Skeletal muscle satellite cell (primary cell): ENCODE results near the gene HOXB6.

Experiments
- H3K27me3 ChIP-seq: 2 replicates; pipeline ENCODE4 v1.7.0; 2013; ENCODE audit warnings: low read length; ENCODE audit not compliant: control insufficient read depth, insufficient read depth
- H3K36me3 ChIP-seq: 2 replicates; pipeline ENCODE4 v1.7.0; 2013; ENCODE audit warnings: mild to moderate bottlenecking, control low read depth, low read length; ENCODE audit not compliant: insufficient read depth
- H3K4me1 ChIP-seq: 2 replicates; pipeline ENCODE4 v1.7.0; 2013; ENCODE audit warnings: low read length; ENCODE audit not compliant: control insufficient read depth, insufficient read depth
- H3K4me2 ChIP-seq: 2 replicates; pipeline ENCODE4 v1.7.0; 2013; ENCODE audit warnings: mild to moderate bottlenecking, low read length
- H3K4me3 ChIP-seq: 2 replicates; pipeline ENCODE4 v1.7.0; 2013; ENCODE audit warnings: low read length
- H3K9ac ChIP-seq: 2 replicates; pipeline ENCODE4 v1.7.0; 2013; ENCODE audit warnings: mild to moderate bottlenecking, low read depth, low read length, moderate library complexity
- H3K9me3 ChIP-seq: replicated peaks from 2 replicates; pipeline ENCODE4 v1.7.0; 2013; ENCODE audit warnings: mild to moderate bottlenecking, control low read depth, low read length

HOXB6 gene

DNA sequence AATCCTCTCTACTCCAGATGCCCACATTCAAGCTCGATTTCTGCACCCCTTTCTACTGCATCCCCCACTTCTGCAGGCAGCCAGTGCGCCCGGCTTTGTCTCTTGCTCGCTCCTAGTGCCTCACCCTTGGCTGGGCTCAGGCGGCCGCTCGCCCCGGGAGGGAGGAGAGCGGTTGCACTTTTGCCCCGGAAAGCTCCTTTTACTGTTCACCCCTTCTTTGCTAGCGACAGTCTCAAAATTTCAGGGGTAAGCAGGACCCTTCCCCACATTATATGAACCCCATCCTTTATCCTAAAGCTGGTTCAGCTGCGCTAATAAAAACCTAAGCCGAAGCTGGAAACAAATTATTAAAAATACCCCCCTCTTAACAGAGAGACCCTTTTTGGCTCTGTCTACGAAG lies 12.2 kb downstream of the HOXB6 start:
- H3K36me3 ChIP-seq: peaks cover 7% of the 10 kb centered on the region
- H3K27me3 ChIP-seq: no peaks in the 10 kb centered on the region
- H3K9me3 ChIP-seq: no peaks in the 10 kb centered on the region
- peaks cover 16% of the 10 kb centered on the region for H3K4me1 ChIP-seq
- no peak overlapping the region for H3K4me3 ChIP-seq
- H3K4me2 ChIP-seq: peak overlapping the region; percentile 97
- H3K9ac ChIP-seq: no peak overlapping the region

DNA sequence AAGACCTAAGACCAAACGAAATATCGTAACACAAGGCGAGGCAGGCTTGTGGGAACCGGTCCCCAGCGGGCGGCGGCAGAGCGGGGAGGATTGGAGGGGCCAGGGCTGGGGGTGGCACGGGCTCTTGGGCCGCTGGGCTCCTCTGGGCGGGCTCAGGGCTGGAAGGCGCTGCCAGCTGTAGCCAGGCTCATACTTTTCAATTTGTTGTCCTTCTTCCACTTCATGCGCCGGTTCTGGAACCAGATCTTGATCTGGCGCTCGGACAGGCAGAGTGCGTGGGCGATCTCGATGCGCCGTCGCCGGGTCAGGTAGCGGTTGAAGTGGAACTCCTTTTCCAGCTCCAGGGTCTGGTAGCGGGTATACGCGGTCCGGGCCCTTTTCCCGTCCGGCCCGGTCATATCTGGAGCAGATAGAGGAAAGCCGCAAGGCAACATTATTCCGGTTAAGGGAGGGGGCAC lies 12.7 kb downstream of the HOXB6 start:
- Histone ChIP-seq H3K9me3 (no peaks in the 10 kb centered on the region), H3K4me1 (peaks cover 20% of the 10 kb centered on the region), H3K9ac (no peak overlapping the region), H3K4me3 (no peak overlapping the region), H3K36me3 (peaks cover 7% of the 10 kb centered on the region), H3K4me2 (no peak overlapping the region), H3K27me3 (no peaks in the 10 kb centered on the region)

DNA sequence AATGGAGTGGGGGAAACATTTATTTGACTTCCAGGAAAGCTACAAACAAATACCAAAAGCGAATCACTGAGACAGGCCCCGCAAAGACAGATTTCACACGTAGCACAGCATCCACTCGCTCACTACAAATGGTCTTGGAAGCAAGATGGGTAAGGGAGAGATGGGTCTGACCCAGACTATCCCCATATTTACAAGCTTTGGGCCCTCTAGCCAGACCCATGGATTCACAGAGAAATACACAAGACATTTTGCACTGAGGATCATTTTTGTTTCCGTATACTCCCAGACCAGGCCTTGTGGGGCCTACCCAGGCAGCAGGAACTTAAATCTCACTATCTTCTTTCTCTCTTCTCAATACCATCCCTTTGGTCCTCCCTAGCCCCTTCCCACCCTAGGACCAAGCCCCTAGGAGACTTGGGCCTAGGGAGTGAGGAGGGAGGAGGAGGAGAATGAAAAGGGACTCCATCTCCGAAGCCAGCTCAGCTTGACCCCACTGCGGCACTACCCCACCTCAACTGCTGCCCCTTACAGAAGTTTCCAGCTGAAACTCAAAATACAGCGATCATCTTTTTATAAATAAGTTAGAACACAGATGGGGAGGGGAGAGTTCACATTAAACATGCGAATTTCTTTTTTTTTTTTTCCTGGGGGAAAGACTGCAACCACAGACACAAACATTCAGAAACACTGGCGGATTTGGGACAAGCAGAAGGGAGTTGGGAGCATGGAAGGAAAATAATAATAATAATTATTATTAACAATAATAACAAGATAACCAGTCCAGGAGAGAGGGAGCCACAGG lies 13.3 kb downstream of the HOXB6 start:
- Histone ChIP-seq H3K27me3 (no peaks in the 10 kb centered on the region), H3K9me3 (no peaks in the 10 kb centered on the region), H3K36me3 (peaks cover 7% of the 10 kb centered on the region), H3K4me1 (peaks cover 17% of the 10 kb centered on the region), H3K4me2 (no peak overlapping the region), H3K4me3 (no peak overlapping the region), H3K9ac (no peak overlapping the region)

DNA sequence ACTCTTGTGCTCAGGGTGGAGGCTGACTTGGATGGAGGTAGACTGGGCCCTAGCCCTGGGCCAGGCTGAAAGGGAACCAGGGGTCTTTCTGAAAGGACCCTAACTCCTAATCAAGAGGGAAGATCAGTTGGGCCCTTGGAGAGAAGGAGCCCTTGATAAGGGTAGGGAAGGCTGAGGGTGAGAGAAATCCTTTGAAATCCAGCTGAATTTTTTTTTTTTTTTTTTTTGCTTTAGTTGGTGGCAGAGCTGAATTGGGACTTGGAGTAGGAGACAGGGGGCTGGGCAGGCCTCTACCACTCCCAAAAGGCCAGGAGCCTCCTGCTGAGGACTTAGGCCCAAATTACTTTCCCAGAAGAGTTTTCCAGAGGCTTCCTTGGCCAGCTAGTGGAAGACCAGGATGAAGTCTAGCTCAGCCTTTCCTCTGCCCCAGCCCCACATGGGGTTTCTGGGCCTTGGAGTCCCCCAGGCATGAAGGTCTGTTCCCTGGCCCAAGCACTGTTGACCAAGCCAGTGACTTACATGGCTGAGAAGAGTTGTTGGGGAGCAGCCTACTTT lies 14.1 kb downstream of the HOXB6 start:
- H3K9ac ChIP-seq: no peak overlapping the region
- H3K36me3 ChIP-seq: peaks cover 7% of the 10 kb centered on the region
- no peak overlapping the region for H3K4me2 ChIP-seq
- H3K4me1 ChIP-seq: peaks cover 24% of the 10 kb centered on the region
- H3K4me3 ChIP-seq: no peak overlapping the region
- no peaks in the 10 kb centered on the region for H3K9me3 ChIP-seq
- H3K27me3 ChIP-seq: no peaks in the 10 kb centered on the region

DNA sequence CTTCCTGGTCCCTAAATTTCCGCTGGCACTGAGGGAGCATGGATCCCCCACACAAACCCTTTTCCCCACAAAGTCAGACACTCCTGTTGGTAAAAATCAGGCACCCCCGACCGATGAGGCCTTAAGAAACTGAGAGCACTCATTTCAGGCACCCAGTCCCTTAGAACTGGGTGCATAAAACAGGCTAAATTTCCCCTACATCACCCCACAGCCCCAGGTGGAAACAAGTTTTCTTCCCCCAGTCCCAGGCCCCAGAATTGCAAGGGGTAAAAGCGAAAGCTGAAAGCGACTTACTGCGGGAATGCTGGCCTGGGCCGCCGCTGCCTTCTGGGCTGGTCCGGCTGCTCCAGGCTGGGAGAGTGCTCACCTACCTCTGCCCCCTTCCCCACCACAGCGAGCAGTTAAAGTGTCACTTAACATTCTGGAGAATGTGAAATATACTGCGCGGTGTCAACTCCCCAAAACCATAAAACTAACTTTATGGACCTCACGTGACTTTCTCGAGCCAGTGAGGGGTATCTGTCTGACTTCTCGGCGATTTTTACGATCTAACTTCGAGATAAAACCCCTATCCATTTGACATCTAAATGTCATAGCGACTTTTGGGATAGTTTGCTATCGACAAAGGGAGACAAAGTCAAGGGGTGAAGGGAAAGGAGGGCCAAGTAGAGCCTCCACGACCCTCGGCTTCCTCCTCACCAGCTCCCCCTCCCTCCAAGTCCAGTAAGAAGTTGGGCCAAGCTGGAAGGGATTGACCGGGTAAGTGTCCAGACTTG lies 14.8 kb downstream of the HOXB6 start, which contains the start of gene HOXB3:
Gene HOXB3, minus strand, starts transcription at position 411 of the 776 bp plus-strand sequence. CDS start 37,767 bp downstream, outside the sequence.
- peaks cover 27% of the 10 kb centered on the region for H3K4me1 ChIP-seq
- peaks cover 7% of the 10 kb centered on the region for H3K36me3 ChIP-seq
- H3K27me3 ChIP-seq: no peaks in the 10 kb centered on the region
- H3K9ac ChIP-seq: no peak within 1 kb of the TSS
- no peak within 1 kb of the TSS for H3K4me2 ChIP-seq
- no peak within 1 kb of the TSS for H3K4me3 ChIP-seq
- no peaks in the 10 kb centered on the region for H3K9me3 ChIP-seq

DNA sequence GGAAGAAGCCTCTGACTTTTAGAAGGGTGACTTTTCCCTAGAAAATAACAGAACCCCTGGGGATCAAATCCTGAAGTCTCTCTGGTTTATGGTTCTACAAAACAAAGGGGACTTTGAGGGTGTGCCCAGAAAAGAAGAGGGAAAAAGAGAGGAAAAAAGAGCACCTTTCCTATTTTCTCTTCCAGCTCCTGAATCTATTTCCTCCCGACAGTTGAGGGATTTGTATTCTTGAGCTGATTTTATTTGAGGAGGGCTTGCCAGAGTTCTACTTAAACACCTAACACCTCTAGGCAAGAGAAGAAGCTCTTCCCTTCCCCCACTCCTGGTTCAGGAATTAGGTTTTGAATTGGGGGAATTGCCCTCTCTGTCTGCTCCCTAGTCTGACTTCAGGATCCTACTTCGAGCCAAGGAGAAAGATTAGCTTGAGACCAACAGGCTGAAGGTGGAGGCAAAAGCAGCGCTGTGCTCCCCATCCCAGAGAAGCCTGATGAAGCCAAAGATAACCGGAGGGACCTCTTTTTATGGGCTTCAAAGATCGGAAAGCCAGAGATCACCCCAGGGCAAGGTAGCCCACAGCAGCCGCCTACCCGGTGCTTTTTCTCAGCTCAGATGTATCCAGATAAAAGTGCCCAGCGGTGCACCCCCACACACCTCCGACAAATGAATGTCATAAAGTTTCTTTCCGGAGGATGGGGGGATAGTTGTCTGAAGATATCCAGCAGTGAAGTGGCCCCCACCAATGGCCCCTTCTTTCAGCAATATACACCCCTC lies 15.5 kb downstream of the HOXB6 start:
- H3K9ac ChIP-seq: no peak overlapping the region
- H3K36me3 ChIP-seq: peaks cover 7% of the 10 kb centered on the region
- no peak overlapping the region for H3K4me2 ChIP-seq
- H3K27me3 ChIP-seq: no peaks in the 10 kb centered on the region
- H3K4me1 ChIP-seq: peaks cover 29% of the 10 kb centered on the region
- H3K4me3 ChIP-seq: no peak overlapping the region
- H3K9me3 ChIP-seq: no peaks in the 10 kb centered on the region

DNA sequence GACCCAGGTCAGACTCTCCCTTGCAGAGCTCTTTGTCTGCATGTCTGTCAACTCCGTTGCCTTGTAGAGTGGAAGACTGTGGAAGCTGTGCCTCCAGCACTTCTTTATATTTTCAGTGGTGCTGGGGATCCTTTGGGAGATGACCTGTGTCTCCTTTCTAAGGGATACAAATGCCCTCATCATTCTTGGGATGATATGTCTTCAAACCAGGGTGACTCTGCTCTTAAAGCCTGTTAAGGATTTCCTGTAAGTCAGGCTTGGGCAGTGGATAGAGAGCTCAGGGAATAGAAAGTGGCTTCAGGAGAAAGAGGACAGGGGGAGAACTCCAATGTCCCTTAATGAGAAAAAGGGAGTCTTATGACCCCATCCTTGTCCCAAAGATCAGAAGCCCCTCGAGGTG lies 16.3 kb downstream of the HOXB6 start:
- H3K27me3 ChIP-seq: no peaks in the 10 kb centered on the region

DNA sequence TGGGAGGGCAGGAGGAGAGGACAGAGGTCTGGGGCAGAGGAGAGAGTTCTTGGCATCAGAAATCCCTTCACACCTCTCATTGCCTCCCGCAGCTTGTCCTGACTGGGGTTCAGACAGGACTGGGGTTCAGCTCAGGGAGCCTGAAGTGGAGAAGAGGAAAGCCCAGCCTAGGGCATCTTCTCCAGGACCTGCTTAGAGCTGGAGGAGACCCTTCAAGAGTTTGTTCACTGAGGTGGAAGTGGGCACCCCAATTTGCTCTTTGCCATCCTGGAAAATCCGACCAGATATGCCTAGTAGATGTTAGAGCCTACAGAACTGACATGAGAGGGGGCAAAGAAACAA lies 16.7 kb downstream of the HOXB6 start:
- Histone ChIP-seq H3K9ac (no peak overlapping the region), H3K4me1 (peaks cover 25% of the 10 kb centered on the region), H3K36me3 (peaks cover 7% of the 10 kb centered on the region), H3K4me2 (no peak overlapping the region), H3K9me3 (no peaks in the 10 kb centered on the region), H3K4me3 (no peak overlapping the region), H3K27me3 (no peaks in the 10 kb centered on the region)

More for the DNA sequence above, 16.3 kb downstream of the HOXB6 start:
- no peak overlapping the region for H3K9ac ChIP-seq
- H3K4me2 ChIP-seq: no peak overlapping the region
- H3K36me3 ChIP-seq: peaks cover 7% of the 10 kb centered on the region
- no peak overlapping the region for H3K4me3 ChIP-seq
- no peaks in the 10 kb centered on the region for H3K9me3 ChIP-seq
- peaks cover 29% of the 10 kb centered on the region for H3K4me1 ChIP-seq

DNA sequence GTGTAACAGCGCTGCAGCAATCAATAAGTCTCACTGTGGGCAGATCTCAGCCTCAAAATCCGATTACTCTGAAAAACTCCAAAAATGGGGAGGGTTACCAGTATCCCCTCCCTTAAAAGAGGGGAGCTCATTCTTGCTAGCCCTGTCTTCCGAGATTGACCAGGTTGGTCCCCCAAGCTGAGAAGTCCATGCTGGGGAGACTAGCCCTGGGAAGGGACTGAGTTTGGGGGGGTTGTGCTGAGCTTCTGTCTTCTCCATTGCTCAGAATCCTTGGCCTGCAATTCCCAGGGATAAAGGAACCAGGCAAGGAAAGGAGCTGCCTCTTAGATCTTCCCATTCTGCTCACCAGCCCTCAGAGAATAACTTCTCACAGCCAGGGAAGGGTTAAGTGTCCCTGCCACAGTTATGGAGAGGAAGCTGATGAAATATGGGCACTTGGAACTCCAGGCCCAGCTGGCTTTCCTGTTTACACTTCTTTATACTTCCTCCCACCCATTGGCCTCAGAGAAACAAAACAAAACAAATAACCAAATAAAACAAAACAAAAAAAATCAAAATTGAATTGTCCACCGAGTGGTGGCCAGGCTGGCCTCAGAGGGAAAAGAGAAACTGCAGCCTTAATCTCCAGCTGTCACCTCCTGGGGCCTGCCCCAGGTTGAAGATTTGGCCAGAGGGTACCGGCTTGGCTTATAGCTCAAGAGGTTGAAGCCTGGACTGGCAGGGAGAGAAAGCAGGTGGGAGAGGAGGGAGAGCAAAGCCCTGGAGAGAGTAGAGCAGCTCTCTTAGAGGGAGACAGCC lies 17.3 kb downstream of the HOXB6 start:
- H3K4me2 ChIP-seq: peak overlapping the region; percentile 6
- peak overlapping the region; percentile 21 for H3K9ac ChIP-seq
- no peaks in the 10 kb centered on the region for H3K27me3 ChIP-seq
- peaks cover 7% of the 10 kb centered on the region for H3K36me3 ChIP-seq
- H3K9me3 ChIP-seq: no peaks in the 10 kb centered on the region
- H3K4me1 ChIP-seq: peaks cover 29% of the 10 kb centered on the region
- H3K4me3 ChIP-seq: no peak overlapping the region

DNA sequence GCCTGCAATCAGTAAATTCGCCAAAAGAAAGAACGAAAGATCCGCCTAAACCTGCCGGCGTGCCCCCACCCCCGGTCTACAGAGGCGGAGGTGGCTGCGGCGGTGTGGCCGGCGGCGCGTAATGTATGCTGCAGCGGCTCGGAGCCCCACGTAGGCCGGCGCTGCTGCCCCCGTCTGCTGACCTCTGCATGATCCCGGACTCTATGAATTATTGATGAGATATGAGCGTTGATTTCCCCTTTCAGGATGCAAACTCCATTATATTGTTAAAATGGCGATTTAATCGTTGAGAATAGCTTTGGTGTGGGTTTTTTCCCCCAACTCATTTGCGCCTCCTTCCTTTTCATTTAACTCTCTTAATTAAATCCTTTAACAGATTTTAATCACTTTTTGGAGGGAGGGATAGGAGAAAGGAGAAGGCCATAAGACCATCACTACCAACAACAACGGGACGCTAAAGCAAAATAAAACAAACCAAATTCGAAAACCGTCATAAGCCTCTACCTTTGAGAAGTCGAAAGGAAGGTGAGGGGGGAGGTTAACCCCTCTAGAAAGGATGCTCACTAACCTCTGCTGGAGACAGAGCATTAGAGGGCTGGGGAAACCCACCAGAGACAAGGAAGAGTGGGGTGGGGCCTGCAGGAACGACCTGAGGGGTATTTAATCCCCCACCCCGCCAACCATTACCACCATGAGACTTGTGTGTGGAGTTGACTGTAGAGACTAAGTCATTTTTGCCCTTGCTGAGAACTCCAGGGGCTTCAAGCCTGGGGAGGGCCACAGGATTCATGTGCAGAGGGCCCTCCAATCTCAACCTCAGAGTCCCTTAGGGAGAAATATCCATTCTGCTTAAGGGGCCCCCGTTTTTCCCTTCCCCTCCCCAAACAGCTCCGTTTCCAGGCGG lies 18.2 kb downstream of the HOXB6 start:
- Histone ChIP-seq H3K4me2 (peak overlapping the region; percentile 91), H3K4me3 (peak overlapping the region; percentile 81), H3K9me3 (no peaks in the 10 kb centered on the region), H3K4me1 (peaks cover 30% of the 10 kb centered on the region), H3K36me3 (peaks cover 7% of the 10 kb centered on the region), H3K27me3 (no peaks in the 10 kb centered on the region), H3K9ac (peak overlapping the region; percentile 81)
